UCSD-AML1 (cell line): Measurements from ENCODE around the gene MRPS31.
A peak's percentile ranks its signal among the peaks of the same experiment; 100 is the strongest.

Source experiments
- DNase-seq: peaks from one replicate; lab custom pipeline; 2025; ENCODE audit not compliant: unreplicated experiment; lab: John Stamatoyannopoulos, UW

Gene MRPS31

GRCh38 chr13:40770934-40771618 is at the start of gene MRPS31:
Gene MRPS31, minus strand, starts transcription at chr13:40771190. Its CDS starts 54 bp downstream, at chr13:40771136.
- peak; percentile 97 for DNase-seq

- DNase-seq = no peak
Observed at GRCh38 chr13:40819797-40820315, 48.9 kb upstream of the MRPS31 start.

- no peak for DNase-seq
Observed at GRCh38 chr13:40818926-40819325, 47.9 kb upstream of the MRPS31 start.

- no peak for DNase-seq
Observed at GRCh38 chr13:40814803-40815202, 43.8 kb upstream of the MRPS31 start.

- peak; percentile 34 for DNase-seq
Observed at GRCh38 chr13:40813667-40814454, 42.9 kb upstream of the MRPS31 start.

- no peak for DNase-seq
Observed at GRCh38 chr13:40812724-40813445, 41.9 kb upstream of the MRPS31 start.

GRCh38 chr13:40812102-40812501 is 41.1 kb upstream of the MRPS31 start:
- DNase-seq = no peak

- DNase-seq = no peak
Observed at GRCh38 chr13:40809471-40809870, 38.5 kb upstream of the MRPS31 start.

- DNase-seq = no peak
Observed at GRCh38 chr13:40806241-40806640, 35.3 kb upstream of the MRPS31 start.

- DNase-seq = no peak
Observed at GRCh38 chr13:40803316-40803715, 32.3 kb upstream of the MRPS31 start.

- DNase-seq = no peak
Observed at GRCh38 chr13:40801255-40802217, 30.5 kb upstream of the MRPS31 start.

- DNase-seq = no peak
Observed at GRCh38 chr13:40800559-40800958, 29.6 kb upstream of the MRPS31 start.

GRCh38 chr13:40799508-40799907 is 28.5 kb upstream of the MRPS31 start:
- DNase-seq = no peak

GRCh38 chr13:40798380-40798779 is 27.4 kb upstream of the MRPS31 start:
- peak; percentile 54 for DNase-seq

GRCh38 chr13:40796649-40797048 is 25.7 kb upstream of the MRPS31 start:
- DNase-seq = no peak

- no peak for DNase-seq
Observed at GRCh38 chr13:40794414-40795368, 23.7 kb upstream of the MRPS31 start.

- no peak for DNase-seq
Observed at GRCh38 chr13:40793339-40793738, 22.3 kb upstream of the MRPS31 start.

- no peak for DNase-seq
Observed at GRCh38 chr13:40792284-40793051, 21.5 kb upstream of the MRPS31 start.
